Testis (tissue), 2 donors: ENCODE data around the gene UGT1A10.

Experiments
- CTCF ChIP-seq, 3 experiments: fragments of 450-650 bp in 2 of 3; fragments of 200-600 bp in 1 of 3; sonication (generic) in 1 of 3; IDR thresholded peaks; one replicate each; pipeline ENCODE4 v1.5.1; 2016 to 2019; ENCODE audit warnings: antibody characterized with exemption in 3 of 3, mild to moderate bottlenecking in 2 of 3, moderate library complexity in 1 of 3
- POLR2A ChIP-seq: fragments of 450-650 bp; IDR thresholded peaks from one replicate; pipeline ENCODE4 v1.6.1; 2017; ENCODE audit warnings: antibody characterized with exemption, mild to moderate bottlenecking, moderate library complexity

GRCh38 chr2:233793465-233794127 lies 157.3 kb downstream of the UGT1A10 start:
- TF ChIP-seq POLR2A (no peak), CTCF (IDR thresholded peaks at IDR 0.05) (no peak)
